SK-N-SH treated with all-trans-retinoic acid at 6 μM for 48 hours (cell line): ENCODE results near the gene APBB1.

Source experiments
- ARNTL ChIP-seq: fragments of 450-650 bp; formaldehyde crosslinking; IDR thresholded peaks from 2 replicates; pipeline ENCODE4 v1.5.0; 2020; ENCODE audit warnings: low read depth, mild to moderate bottlenecking, moderate library complexity, borderline replicate concordance
- CREB5 ChIP-seq: fragments of 250-450 bp; sonication (Bioruptor Pico); IDR thresholded peaks from 2 replicates; pipeline ENCODE4 v1.5.1; 2020; ENCODE audit warnings: low read depth, mild to moderate bottlenecking, moderate library complexity
- ISL1 ChIP-seq: fragments of 250-450 bp; sonication (Bioruptor Pico); IDR thresholded peaks from 2 replicates; pipeline ENCODE4 v2.1.2; 2022; ENCODE audit warnings: mild to moderate bottlenecking, moderate library complexity
- OSR1 ChIP-seq: fragments of 250-450 bp; sonication (Bioruptor Pico); IDR thresholded peaks from 2 replicates; pipeline ENCODE4 v1.8.0; 2022; ENCODE audit warnings: moderate library complexity, mild to moderate bottlenecking, inconsistent platforms
- PATZ1 ChIP-seq: fragments of 250-450 bp; sonication (Bioruptor Pico); IDR thresholded peaks from 2 replicates; pipeline ENCODE4 v1.8.0; 2020; ENCODE audit warnings: mild to moderate bottlenecking, moderate library complexity, borderline replicate concordance
- PPARA ChIP-seq: fragments of 250-450 bp; sonication (Bioruptor Pico); IDR thresholded peaks from 2 replicates; pipeline ENCODE4 v1.5.0; 2020; ENCODE audit warnings: mild to moderate bottlenecking, borderline replicate concordance
- SNAI2 ChIP-seq: fragments of 250-450 bp; sonication (Bioruptor Pico); IDR thresholded peaks from 2 replicates; pipeline ENCODE4 v1.5.0; 2020; ENCODE audit warnings: mild to moderate bottlenecking, moderate library complexity
- TCF4 ChIP-seq: fragments of 250-450 bp; sonication (Bioruptor Pico); IDR thresholded peaks from 2 replicates; pipeline ENCODE4 v1.8.0; 2021; ENCODE audit warnings: mild to moderate bottlenecking, moderate library complexity, borderline replicate concordance
- TSHZ2 ChIP-seq: fragments of 250-450 bp; sonication (Bioruptor Pico); IDR thresholded peaks from 2 replicates; pipeline ENCODE4 v1.5.0; 2020; ENCODE audit warnings: mild to moderate bottlenecking, moderate library complexity
- ZFP30 ChIP-seq: fragments of 450-650 bp; formaldehyde crosslinking; IDR thresholded peaks from 2 replicates; pipeline ENCODE4 v1.5.0; 2022; ENCODE audit warnings: mild to moderate bottlenecking, moderate library complexity
- ZNF565 ChIP-seq: fragments of 450-650 bp; formaldehyde crosslinking; conservative IDR thresholded peaks from 2 replicates; pipeline ENCODE4 v1.5.0; 2020; ENCODE audit warnings: low read depth, mild to moderate bottlenecking, moderate library complexity
- ZNF8 ChIP-seq: fragments of 450-650 bp; formaldehyde crosslinking; IDR thresholded peaks from 2 replicates; pipeline ENCODE4 v1.5.0; 2020; ENCODE audit warnings: mild to moderate bottlenecking, moderate library complexity

GRCh38 chr11:6452219-6452618, 33.3 kb upstream of the APBB1 start:
- no peak for TF ChIP-seq ZNF565 (CRISPR knock-in tag)
- TF ChIP-seq OSR1 (CRISPR knock-in tag) = no peak
- no peak for TF ChIP-seq ISL1 (CRISPR knock-in tag)
- no peak for TF ChIP-seq SNAI2
- TF ChIP-seq ZNF8 = no peak
- no peak for TF ChIP-seq PATZ1
- no peak for TF ChIP-seq CREB5 (CRISPR knock-in tag)
- TF ChIP-seq ARNTL = no peak
- no peak for TF ChIP-seq ZFP30 (CRISPR knock-in tag)
- no peak for TF ChIP-seq PPARA (CRISPR knock-in tag)
- no peak for TF ChIP-seq TCF4
- TF ChIP-seq TSHZ2 (CRISPR knock-in tag) = no peak
